HG02588 (cell line): ENCODE results near the gene PTPN6.
A peak's percentile ranks its signal among the peaks of the same experiment; 100 is the strongest.

Experiments used
- ATAC-seq: cut with Tn5 transposase; IDR thresholded peaks from one replicate; pipeline ENCODE4 v1.9.1; 2021; ENCODE audit warnings: mild to moderate bottlenecking, moderate library complexity; ENCODE audit not compliant: unreplicated experiment

The PTPN6 gene

GRCh38 chr12:6965026-6965661, 14.0 kb downstream of the PTPN6 start:
- ATAC-seq = no peak

DNA sequence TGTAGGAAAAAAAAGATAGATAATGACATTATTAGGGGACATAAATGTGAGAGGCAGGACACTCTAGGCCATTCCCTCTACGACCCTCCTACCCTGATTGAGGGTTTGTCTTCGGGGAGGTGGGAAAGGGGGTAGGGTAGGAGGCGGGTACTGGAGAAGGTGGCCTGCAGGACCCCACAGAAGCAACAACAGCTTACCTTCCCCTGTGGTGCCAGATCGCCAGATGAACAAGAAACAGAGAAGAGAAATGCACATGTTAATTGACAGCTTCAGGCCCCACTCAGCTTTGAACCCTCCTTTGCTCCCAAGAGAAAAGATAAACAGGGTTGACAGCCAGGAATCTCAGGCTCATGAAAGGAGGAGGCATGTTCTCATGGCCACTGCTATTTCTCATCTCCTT, 14.6 kb downstream of the PTPN6 start:
- no peak for ATAC-seq

DNA sequence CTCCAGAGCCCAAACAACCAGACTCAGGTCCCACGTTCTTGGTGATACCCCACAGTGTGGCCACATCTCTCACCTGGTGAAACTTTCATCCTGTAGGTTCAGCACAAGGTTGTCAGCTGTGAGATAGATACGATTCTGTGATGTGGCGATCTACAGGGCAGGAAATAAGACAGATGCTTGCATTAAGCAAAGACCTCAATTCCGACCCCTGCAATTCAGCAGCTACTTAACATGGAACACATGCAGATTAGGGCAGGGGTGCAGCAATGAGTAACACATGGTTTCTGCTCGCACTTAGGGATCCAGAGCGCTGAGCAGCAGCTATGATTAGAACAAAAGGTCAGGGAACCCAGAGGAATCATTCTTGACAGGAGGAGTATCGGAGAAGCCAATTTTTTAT, 15.2 kb downstream of the PTPN6 start:
- ATAC-seq = no peak

- no peak for ATAC-seq
Measured at GRCh38 chr12:6967651-6968100, 16.5 kb downstream of the PTPN6 start.

- ATAC-seq = no peak
Measured at GRCh38 chr12:6968426-6968825, 17.3 kb downstream of the PTPN6 start.

- ATAC-seq = peak; percentile 4
Measured at GRCh38 chr12:6970096-6970527, 19.0 kb downstream of the PTPN6 start.

- ATAC-seq = no peak
Measured at GRCh38 chr12:6974180-6974579, 23.0 kb downstream of the PTPN6 start.

DNA sequence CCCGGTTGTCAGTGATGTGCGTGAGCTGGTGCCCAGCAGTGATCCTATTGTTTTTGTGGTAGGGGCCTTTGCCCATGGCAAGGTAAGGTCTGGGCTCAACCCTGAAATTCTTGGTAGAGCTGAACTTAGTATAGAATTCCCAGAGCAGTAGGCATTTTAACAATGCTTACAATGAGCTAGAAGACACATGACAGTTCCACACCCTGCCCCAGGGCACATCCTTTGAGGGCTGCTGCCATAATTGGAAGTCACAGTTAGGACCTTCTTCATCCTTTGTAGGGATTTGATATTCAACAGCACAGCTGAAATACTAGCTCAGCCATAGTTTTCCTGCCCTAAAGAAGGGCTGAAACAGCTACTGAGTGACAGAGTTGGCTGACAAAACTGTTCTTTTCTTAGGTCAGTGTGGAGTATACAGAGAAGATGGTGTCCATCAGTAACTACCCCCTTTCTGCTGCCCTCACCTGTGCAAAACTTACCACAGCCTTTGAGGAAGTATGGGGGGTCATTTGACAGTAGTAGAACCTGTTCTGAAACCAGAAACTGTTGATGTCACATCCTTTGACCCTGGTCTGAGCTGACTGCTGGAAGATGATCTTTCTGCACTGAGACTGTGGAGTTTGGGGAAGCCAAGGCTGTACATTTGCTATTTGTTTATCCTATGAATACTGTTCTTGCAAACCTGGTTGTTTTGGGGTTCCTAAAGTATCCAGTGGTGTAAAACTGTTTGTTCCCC, 24.3 kb downstream of the PTPN6 start:
- ATAC-seq = no peak

GRCh38 chr12:6977653-6978052, 26.5 kb downstream of the PTPN6 start:
- ATAC-seq = no peak

GRCh38 chr12:6978188-6978587, 27.0 kb downstream of the PTPN6 start:
- ATAC-seq = no peak

DNA sequence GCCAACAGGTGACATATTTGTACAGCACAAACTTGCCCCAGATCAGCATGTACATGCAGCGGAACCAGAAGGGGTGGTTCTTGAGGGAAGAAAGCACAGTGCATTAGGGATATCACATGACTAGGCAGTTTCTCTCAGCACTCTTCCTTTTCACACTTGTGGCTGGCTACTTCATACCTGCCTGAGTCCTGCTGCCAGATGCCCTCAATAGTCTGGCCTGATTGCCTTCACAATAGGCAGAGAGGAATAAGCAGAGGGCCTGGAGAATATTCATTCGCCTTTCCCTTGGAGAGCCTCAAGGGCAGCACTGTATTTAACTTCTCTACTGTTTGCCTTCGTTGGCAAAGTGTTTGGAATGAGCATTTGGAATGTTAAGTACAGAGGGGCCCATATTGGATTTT, 27.5 kb downstream of the PTPN6 start:
- ATAC-seq = no peak

- ATAC-seq = no peak
Measured at GRCh38 chr12:6979021-6979420, 27.9 kb downstream of the PTPN6 start.

DNA sequence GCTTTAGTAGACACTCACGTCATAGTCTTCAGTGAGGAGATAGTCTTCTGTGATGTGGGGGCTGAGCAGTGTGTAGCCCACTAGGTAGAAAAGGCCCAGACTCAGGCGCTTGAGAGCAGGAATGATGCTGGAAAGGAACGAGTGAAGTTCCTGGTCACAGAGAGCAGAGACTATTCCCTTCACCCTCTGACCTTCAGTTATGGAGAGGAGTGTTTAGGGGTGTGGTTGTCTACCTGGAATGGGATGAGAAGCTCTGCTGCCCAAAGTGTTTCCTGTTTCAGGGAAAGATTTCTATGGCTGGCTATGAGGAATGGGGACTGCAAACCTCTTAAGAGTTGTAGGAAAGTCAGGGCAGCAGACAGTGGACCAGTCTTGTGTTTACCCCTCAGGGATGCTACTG, 28.3 kb downstream of the PTPN6 start:
- ATAC-seq = no peak

DNA sequence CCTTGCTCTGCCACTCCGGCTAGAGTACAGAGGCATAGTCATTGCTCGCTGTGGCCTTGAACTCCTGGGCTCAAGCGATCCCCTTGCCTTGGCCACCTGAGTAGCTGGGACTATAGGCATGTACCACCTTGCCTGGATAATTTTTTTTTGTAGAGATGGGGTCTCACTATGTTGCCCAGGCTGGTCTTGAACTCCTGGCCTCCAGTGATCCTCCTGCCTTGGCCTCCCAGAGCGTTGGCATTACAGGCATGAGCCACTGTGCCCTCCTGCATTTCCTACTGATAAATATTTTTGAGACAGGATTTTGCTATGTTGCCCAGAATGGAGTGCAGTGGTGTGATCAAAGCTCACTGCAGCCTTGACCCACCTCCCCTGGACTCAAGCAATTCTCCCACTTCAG, 28.9 kb downstream of the PTPN6 start:
- ATAC-seq = no peak

GRCh38 chr12:6980740-6981139, 29.6 kb downstream of the PTPN6 start:
- no peak for ATAC-seq

DNA sequence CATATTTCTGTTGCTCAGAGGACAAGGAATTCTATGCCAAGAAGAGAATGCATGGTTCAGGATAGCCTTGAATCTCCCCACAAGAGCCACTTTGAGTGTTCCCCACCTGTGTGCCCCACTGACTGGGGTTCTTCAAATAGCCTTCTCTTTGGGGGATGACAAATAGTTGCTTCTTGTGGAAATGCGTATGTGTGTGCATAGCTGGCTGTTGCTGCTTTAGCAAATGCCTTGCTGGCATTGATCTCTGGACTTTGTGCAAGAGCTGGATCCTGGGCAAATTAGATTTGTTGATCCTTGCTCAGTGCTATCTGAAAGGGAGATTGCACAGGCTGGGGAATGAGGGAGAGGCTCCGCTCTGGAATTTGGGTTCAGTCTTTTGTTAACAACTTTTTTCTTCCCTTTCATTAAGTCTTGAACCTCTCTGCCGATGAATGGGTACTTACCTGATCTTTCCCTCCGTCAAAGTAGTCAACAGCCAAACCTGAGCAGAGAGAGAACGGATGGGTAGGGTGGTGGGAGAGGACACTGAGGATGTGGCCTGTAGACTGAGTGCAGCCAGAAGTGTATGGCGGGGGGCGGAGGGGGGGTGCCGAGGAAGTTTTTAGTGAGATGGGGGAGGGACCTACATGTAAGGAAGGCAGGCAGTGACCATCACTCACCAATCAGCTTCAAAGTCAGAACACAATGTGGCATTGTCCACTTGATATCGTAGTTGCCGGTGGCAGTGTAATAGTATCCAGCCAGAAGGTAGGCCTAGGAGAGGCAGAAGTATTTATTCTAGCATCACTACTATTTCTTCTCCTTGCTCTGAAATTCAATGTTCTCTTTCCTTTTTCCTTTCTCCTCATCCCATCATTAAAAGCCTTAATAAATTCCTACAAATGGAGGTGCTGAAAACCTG, 30.2 kb downstream of the PTPN6 start:
- no peak for ATAC-seq

DNA sequence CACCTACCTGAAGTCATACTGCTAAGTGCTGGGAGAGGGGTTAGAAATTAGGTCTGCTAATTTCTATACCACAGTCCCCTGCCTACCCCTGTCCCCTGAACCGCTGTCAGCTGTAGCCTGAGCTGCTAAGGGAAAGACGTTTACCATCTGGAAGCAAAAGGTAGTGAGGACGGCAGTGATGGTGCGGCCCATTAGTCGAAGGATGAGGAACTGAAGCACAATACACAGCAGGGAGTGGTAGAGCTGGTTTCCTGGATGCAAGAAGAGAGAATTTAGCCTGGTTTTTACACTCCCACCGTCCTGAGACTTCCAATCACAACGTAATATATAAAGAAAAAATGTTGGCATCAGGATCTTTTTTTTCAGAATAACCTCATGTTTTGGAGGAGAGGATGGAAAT, 31.4 kb downstream of the PTPN6 start:
- ATAC-seq = no peak

- no peak for ATAC-seq
Measured at GRCh38 chr12:6987956-6988553, 36.9 kb downstream of the PTPN6 start.

DNA sequence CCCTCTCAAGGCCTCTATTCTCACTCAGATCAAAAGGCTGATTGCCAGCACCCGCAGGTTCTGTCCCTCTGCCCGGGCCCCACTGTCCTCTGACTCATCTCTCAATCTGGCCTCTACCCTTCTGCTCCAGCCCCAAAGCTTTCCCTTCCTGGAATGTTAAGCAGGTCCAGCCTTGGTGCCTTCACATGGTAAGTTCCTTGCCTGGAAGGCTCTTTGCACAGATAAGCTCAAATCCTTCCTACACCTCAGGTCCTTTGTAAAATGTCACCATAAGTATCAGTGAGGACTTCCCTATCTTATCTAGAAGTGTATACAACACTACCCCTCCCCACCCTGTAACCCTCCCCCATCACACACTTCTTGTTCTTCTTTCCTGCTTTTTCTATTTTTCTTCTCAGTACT, 44.9 kb downstream of the PTPN6 start:
- no peak for ATAC-seq

DNA sequence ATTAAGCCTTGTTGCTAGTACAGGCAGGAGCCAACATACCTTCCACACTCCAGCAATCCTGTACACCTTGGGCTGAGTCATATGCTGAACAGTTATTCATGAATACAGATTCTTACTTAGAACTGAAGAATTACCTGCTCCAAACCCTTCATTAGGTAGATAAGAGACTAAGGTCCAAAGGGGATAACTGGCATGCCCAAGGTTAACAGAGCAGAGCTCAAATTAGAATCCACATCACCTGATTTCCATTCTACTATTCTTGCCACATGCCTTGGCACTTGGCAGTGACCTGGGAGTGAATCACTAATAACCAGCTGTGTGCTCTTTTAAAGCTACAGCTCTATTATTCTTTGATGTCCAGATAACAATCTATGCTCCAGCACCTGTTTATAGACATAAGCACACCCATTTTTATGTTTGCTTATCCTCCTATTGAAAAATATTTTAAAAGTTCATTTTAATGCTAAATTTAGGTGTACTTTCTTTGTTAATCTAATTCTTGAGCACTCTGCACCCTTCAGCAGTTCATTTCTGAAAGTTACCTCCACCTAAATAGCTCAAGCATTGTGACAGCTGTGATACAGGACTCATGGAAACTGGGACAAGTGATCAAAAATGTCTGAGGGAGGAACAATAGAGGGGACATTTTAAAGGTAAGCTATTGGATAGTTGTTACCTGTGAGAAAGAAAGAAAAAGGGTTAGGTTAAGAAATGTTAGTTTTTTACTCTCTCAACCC, 47.7 kb downstream of the PTPN6 start:
- no peak for ATAC-seq
